Activated CD8-positive, alpha-beta memory T cell treated with anti-CD3 and anti-CD28 coated beads for 48 hours (primary cell): ENCODE measurements around the gene PIAS1.
"Not testable (repeated sequence)": the region's sequence is repeated elsewhere in the genome, so short reads cannot be mapped to it uniquely, and the experiment has no call there.

Source experiments
- DNase-seq, 3 experiments: peaks; one replicate each; pipeline ENCODE4 v3.0.0-alpha.2; 2020; ENCODE audit warnings: low read depth in 2 of 3, low spot score in 2 of 3

PIAS1 gene

DNA sequence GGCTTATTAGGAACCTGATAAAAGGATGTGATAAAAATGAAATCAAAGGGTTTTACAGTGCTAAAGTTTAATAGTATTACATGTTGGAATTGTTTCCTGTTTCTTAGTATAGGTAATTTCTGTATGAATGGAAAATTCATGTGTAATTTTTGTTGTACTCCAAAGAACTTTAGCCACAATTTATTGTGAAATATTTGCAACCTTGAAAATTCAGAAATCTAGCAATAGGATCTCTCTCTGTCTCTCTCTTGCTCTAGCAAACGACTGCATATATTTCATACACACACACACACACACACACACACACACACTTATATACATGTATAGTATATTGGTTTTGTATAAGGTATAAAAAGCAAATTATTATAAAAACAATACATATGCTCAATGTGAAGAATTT is 59.6 kb downstream of the PIAS1 start:
- DNase-seq = no peak

GRCh38 chr15:68114356-68114755 is 60.2 kb downstream of the PIAS1 start:
- no peak for DNase-seq

- DNase-seq = no peak
These were observed 60.7 kb downstream of the PIAS1 start for GRCh38 chr15:68114840-68115239.

DNA sequence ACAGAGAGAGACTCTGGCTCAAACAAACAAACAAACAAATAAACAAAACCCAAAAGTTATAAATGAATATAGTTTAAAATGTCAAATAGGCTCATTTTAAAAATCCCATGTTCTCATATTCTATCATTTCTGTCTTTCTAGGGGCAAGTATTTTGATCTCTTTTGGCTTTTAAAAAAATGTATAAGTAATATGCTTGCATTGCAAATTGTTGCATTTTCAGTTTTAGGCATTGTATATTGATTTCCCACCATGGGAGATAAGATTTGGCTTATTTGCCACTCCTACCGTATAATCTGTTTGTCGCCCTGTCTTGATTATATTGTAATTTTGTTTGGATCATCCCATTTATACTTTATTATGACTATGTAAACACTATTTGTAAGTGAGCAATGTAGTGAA is 70.6 kb downstream of the PIAS1 start:
- no peak for DNase-seq

GRCh38 chr15:68126396-68126795 is 72.3 kb downstream of the PIAS1 start:
- no peak for DNase-seq

DNA sequence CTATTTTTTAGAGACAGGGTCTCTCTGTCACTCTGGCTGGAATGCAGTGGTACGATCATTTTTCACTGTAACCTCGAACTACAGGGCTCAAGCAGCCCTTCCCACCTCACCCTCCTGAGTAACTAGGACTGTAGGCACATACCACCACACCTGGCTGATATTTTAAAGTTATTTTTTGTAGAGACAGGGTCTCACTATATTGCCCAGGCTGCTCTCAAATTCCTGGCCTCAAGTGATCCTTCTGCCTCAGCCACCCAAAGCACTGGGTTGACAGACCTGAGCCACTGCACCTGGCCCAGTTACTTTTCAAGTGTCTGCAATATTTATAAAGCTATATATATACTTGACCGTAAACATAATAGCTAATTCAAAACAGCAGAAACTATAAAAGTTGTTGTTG is 75.0 kb downstream of the PIAS1 start:
- no peak for DNase-seq

- no peak for DNase-seq
These were observed 76.7 kb downstream of the PIAS1 start for GRCh38 chr15:68130851-68131250.

GRCh38 chr15:68137096-68137495 is 83.0 kb downstream of the PIAS1 start:
- DNase-seq = no peak

DNA sequence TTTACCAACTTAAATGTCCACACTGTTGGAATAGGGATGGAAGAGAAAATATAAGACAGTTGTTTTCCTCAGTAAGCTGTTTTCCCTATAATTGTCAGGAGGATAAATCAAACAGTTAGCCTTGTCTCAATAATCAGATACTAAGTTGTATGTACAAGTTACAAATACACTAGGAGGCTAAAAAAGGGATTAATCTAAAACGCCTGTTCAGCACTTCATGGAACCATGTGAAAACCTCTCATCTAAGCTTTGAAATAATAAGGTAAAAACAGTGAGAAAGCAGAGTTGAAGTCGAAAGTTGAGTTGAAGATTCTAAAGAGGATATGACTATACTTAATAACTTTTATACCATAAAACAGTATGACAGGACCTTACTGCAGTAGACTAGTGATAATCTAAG is 89.0 kb downstream of the PIAS1 start:
- DNase-seq = no peak

DNA sequence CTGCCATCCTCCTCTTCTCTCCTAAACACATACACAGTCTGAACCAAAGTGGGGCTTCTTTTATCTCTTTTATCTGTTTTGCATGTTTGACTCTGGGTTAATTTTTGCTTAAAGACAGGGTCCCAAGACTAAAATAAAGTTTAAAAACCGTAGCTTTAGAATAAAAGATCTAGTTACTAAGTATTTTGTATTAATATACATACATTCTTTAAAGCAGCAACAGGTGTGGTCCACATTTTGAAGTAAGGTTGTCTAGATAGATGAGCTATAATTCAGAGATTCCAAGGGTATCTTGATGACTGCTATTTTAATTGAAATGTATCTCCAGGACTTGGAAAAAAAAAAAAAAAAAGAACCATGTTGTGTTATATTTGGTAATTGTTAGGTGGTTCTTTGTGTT is 89.7 kb downstream of the PIAS1 start:
- DNase-seq = no peak

DNA sequence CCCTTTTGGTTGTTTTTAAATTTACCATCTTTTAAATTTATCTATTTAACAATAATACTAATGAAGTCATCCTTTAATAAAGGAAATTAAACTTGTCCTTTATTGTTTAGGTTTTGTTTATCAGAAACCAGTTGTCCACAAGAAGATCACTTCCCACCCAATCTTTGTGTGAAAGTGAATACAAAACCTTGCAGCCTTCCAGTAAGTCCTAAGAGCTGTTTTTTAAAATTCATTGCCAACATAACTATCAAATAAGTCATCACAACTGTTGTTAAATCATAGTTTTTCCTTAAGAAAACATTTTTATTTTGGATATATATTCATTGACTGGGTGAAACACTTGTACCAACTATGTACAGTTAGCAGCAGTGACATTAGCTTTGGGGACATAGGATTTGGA is 91.6 kb downstream of the PIAS1 start:
- no peak for DNase-seq

DNA sequence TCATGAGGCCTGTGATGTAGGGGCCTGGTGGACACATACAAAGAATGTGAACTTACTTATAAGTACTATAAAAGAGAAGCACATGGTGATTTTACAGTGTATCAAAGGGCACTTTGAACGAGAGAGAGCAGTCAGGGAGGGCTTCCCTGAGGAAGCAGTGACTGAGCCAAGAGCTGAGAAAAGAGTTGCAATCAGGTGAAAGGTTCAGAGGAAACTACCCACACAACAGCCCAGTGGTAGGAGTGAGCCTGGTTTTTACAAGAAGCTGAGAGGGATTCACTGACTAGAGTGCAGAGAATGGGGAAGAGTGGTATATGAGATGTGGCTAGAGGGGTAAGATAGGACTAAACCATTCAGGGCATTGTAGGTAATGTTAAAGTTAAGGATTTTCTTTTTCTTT is 93.9 kb downstream of the PIAS1 start:
- no peak for DNase-seq

- no peak for DNase-seq
These were observed 94.9 kb downstream of the PIAS1 start for GRCh38 chr15:68149059-68149458.

DNA sequence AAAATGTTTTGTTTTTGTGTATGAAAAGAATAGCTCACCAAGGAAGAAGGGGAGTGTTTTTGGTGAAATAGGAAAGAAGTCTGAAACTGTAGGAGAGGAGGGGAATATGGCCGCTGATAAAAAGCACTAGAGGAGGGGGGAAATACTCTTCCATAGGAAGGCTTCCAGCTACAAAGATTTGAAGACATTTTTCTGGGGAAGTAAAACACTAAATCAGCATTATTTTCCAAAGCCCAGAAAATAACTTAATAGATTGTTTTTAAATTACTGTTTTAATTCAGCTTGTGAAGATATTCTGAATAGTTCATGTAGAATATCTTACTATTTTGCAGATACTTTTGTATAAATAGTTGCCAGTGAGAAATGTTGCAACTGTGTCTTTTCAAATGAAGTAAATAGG is 96.1 kb downstream of the PIAS1 start:
- DNase-seq = no peak

DNA sequence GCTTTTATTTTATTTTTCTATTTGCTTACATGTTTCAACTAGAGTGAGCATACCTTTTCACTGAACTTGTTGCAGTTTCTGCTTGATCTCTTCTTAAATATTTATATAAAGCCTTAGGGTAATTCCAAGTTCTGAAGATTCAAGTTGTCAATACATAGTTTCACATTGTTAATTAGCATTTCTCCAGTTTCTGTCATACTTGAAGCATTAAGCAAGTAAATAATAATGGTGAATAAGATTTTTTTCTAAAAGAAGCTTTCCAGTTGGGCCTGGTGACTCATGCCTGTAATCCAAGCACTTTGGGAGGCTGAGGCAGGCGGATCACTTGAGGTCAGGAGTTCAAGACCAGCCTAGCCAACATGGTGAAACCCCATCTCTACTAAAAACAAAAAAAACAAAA is 97.2 kb downstream of the PIAS1 start:
- no peak for DNase-seq

DNA sequence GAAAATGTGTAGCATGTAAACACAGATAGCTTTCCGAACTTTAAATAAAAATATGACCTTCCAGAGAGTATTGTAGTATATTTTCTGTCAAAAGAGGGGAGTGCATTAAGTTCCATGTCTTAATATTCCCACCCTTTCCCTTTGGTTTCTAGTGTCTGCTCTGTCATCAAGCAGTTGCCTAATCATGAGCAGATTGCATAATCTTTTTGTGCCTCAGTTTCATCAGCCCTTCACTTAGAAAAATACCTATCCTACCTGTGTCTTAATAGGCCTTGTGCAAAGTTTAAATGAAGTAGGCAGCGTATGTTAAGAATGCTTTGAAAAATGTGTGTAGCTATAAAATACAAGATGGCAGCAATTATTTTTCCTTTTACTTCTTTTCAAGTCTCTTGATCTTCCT is 98.2 kb downstream of the PIAS1 start:
- no peak for DNase-seq

- no peak for DNase-seq
These were observed 100.9 kb downstream of the PIAS1 start for GRCh38 chr15:68154923-68155559.

DNA sequence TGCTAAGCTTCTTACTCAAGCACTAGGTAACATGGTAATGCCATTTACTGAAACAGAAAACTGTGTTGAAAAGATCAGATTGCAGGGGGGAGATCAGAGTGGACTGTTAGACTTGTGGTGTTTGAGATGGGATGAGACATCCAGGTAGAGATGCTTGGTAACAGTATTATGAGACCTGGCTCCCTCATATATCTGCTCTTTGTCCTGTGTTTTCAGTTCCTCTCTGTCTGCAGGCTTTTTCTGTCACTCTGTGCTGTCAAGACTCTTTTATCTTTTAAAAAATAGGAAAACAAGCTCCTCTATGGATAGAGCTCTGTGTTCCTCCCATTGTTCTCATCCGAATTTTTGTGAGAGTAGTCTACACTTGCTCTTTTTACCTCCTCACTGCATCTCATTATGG is 103.0 kb downstream of the PIAS1 start:
- DNase-seq = no peak

DNA sequence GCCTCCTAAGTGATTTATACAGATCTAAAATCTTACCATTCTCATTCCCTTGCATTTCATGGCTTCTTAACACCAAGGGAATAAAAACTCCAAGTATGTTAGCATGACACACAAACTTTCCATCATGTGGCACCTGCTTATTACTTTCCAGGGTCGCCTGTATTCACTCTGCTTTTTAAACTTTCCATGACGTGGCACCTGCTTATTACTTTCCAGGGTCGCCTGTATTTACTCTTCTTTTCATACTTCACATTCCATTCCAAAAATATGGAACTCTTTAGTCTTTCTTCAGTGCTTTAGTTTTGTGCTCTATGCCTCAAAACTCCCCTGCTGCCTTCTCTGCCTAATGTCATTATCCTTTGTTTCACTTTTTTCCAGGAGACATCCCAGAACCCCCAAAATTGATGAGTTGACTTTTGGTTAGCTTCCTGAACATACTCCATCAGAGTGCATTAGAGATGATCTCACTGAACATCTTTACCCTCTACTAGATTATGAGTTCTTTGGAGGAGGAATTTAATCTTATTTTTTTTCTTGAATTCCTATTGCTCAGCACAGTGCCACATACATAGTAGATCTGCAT is 104.0 kb downstream of the PIAS1 start:
- no peak for DNase-seq

GRCh38 chr15:68163191-68163590 is 109.1 kb downstream of the PIAS1 start:
- no peak for DNase-seq

DNA sequence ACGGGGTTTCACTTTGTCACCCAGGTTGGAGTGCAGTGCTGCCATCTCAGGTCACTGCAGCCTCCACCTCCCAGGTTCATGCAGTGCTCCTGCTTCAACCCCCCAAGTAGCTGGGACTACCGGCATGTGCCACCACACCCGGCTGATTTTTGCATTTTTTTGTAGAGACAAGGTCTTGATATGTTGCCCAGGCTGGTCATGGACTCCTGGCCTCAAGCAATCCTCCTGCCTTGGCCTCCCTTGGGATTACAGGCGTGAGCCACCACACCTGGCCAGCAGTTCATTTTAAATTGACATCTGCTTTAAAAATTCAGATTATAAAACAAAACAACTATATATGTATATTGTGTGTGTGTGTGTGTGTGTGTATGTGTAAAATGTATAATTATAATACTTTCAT is 112.7 kb downstream of the PIAS1 start:
- DNase-seq = no peak

GRCh38 chr15:68172037-68172436 is 117.9 kb downstream of the PIAS1 start:
- DNase-seq = not testable (repeated sequence)

GRCh38 chr15:68173119-68173518 is 119.0 kb downstream of the PIAS1 start:
- DNase-seq = no peak
